K562 (cell line): ENCODE data around the gene PIH1D1. TPM values are rescaled to one million over a fixed set of nuclear protein-coding genes. Genes with fewer than 3 reads are reported as not detected.
A peak's percentile ranks its signal among the peaks of the same experiment; 100 is the strongest.

Source experiments
- AFF1 ChIP-seq, 2 experiments: fragments of 450-650 bp; IDR thresholded peaks; 2 replicates each; pipeline ENCODE4 v1.6.1; 2018; ENCODE audit warnings: mild to moderate bottlenecking in 2 of 2, low read depth in 1 of 2; ENCODE audit not compliant: partially characterized antibody in 2 of 2
- CHD2 ChIP-seq: IDR thresholded peaks from 2 replicates; pipeline ENCODE4 v1.6.1; 2011; ENCODE audit warnings: low read depth, low read length
- GTF3C2 ChIP-seq: IDR thresholded peaks from 3 replicates; pipeline ENCODE4 v1.6.1; 2011; ENCODE audit warnings: borderline replicate concordance, mild to moderate bottlenecking, moderate library complexity; ENCODE audit not compliant: insufficient read length; ENCODE audit errors: extremely low read depth
- KAT8 ChIP-seq: fragments of 450-650 bp; IDR thresholded peaks from 2 replicates; pipeline ENCODE4 v1.6.1; 2016; ENCODE audit warnings: low read depth, mild to moderate bottlenecking
- MCM2 ChIP-seq: fragments of 450-650 bp; IDR thresholded peaks from 2 replicates; pipeline ENCODE4 v1.6.1; 2017; ENCODE audit warnings: low read depth, mild to moderate bottlenecking
- NR2C2 ChIP-seq, 2 experiments: fragments of 200-800 bp in 1 of 2; sonication (Bioruptor generic) in 1 of 2; sonication (generic) in 1 of 2; formaldehyde crosslinking in 1 of 2; IDR thresholded peaks; 2 replicates each; pipeline versions ENCODE4 v1.6.1 to v1.8.0; 2016 to 2022; ENCODE audit warnings: mild to moderate bottlenecking in 1 of 2, missing compliant biosample characterization in 1 of 2, missing genetic modification characterization in 1 of 2, missing genetic modification reagents in 1 of 2
- PRPF4 ChIP-seq: fragments of 200-400 bp; formaldehyde crosslinking; IDR thresholded peaks from one replicate; pipeline ENCODE4 v1.6.1; 2017; ENCODE audit warnings: low read length, low read depth, mild to moderate bottlenecking; ENCODE audit not compliant: insufficient read depth, poor library complexity, severe bottlenecking
- SREBF2 ChIP-seq: sonication (generic); formaldehyde crosslinking; IDR thresholded peaks from 2 replicates; pipeline ENCODE4 v1.4.0; 2020; ENCODE audit warnings: mild to moderate bottlenecking, missing genetic modification reagents
- ZBTB1 ChIP-seq: sonication (generic); formaldehyde crosslinking; IDR thresholded peaks from 2 replicates; pipeline ENCODE4 v1.8.1; 2023; ENCODE audit warnings: missing genetic modification reagents, low read depth, mild to moderate bottlenecking, borderline replicate concordance
- ZNF197 ChIP-seq: fragments of 200-800 bp; sonication (Bioruptor generic); IDR thresholded peaks from 2 replicates; pipeline ENCODE4 v1.6.1; 2016; ENCODE audit warnings: low read depth, missing genetic modification characterization, missing compliant biosample characterization
- ZNF644 ChIP-seq: fragments of 200-800 bp; sonication (Bioruptor generic); IDR thresholded peaks from 2 replicates; pipeline ENCODE4 v1.6.1; 2016; ENCODE audit warnings: low read depth, missing genetic modification characterization, missing compliant biosample characterization
- ZZZ3 ChIP-seq: fragments of 450-650 bp; IDR thresholded peaks from 2 replicates; pipeline ENCODE4 v1.6.1; 2016; ENCODE audit warnings: antibody characterized with exemption, mild to moderate bottlenecking, moderate library complexity
- polyA plus RNA-seq, 8 experiments: library from polyadenylated mRNA; depleted of rRNA in 4 of 8; stranded (reverse) in 5 of 8; unstranded in 3 of 8; fragments of >200 nt; fragmentation: Nextera tagmentation in 2 of 8; fragmentation: Illumina TruSeq in 1 of 8; extraction: Ambion mirVana in 2 of 8; extraction: Trizol in 1 of 8; gene quantifications; 2 replicates each; pipeline versions ENCODE4 v1.2.1 to v1.2.3, GENCODE V29; 2011 to 2014; ENCODE audit warnings: inconsistent platforms in 1 of 8, missing spikeins in 1 of 8
- total RNA-seq, 7 experiments: library from RNA; depleted of rRNA in 6 of 7; stranded (reverse); fragments of >200 nt in 6 of 7; fragmentation: Illumina TruSeq in 2 of 7; extraction: Trizol in 2 of 7; gene quantifications; 2 replicates each; pipeline versions ENCODE4 v1.2.1 to v1.2.3, GENCODE V29; 2011 to 2021; ENCODE audit warnings: low replicate concordance in 1 of 7

Gene PIH1D1
- total and polyA plus RNA-seq, 9 of the 15 experiments (the other 6 are each of a cell fraction or from before 2014, with no cell fraction given) = 26.5 to 224 (median 137) TPM

- TF ChIP-seq GTF3C2 (no peak), ZBTB1 (CRISPR knock-in tag) (no peak), PRPF4 (no peak), SREBF2 (CRISPR knock-in tag) (0 out of 2 replicates have a peak, but pooled peaks have one; percentile 68), ZNF197 (CRISPR knock-in tag) (no peak), CHD2 (no peak), AFF1 (IDR thresholded peaks at IDR 0.05; ENCODE audit: low read depth in 1 of 2, partially characterized antibody in 2 of 2) (peak in 1 of 2 experiments; percentile 87), NR2C2 (CRISPR knock-in tag; IDR thresholded peaks at IDR 0.05) (no peak), NR2C2 (tag; IDR thresholded peaks at IDR 0.05) (no peak), ZZZ3 (no peak), MCM2 (no peak), ZNF644 (tag) (no peak), KAT8 (no peak)
Observed at GRCh38 chr19:49497047-49497788, 45.6 kb upstream of the PIH1D1 start (continued).
